CD8-positive, alpha-beta memory T cell (primary cell): ENCODE results near the gene C2orf80. TPM values are rescaled to one million over a fixed set of nuclear protein-coding genes. Genes with fewer than 3 reads are reported as not detected.

ENCODE experiments used
- CTCF ChIA-PET: fragments of 350-600 bp; sonication (Branson Sonifier 250); formaldehyde crosslinking; loops from one replicate; lab custom pipeline; 2021; ENCODE audit warnings: antibody characterized with exemption; lab: Charles Lee
- POLR2A ChIA-PET: fragments of 350-600 bp; sonication (Branson Sonifier 250); formaldehyde crosslinking; loops from one replicate; lab custom pipeline; 2021; ENCODE audit warnings: antibody characterized with exemption; lab: Charles Lee
- DNase-seq, 5 donors: peaks; one replicate each; pipeline versions ENCODE4 v3.0.0 to v3.0.0-alpha.2; 2020 to 2022; ENCODE audit warnings: mixed read lengths in 1 of 5
- H3K27ac ChIP-seq: one replicate; pipeline ENCODE4 v1.7.0; 2013; ENCODE audit warnings: low read depth, mild to moderate bottlenecking, low read length, moderate library complexity
- H3K27me3 ChIP-seq: 2 replicates; pipeline ENCODE4 v1.7.0; 2013; ENCODE audit warnings: low read length, mild to moderate bottlenecking; ENCODE audit not compliant: insufficient read depth, poor library complexity, severe bottlenecking
- H3K36me3 ChIP-seq: 2 replicates; pipeline ENCODE4 v1.7.0; 2013; ENCODE audit warnings: mild to moderate bottlenecking, low read length, moderate library complexity; ENCODE audit not compliant: insufficient read depth
- H3K4me1 ChIP-seq: 2 replicates; pipeline ENCODE4 v1.7.0; 2013; ENCODE audit warnings: mild to moderate bottlenecking, low read length, moderate library complexity; ENCODE audit not compliant: insufficient read depth
- H3K4me3 ChIP-seq: 2 replicates; pipeline ENCODE4 v1.7.0; 2013; ENCODE audit warnings: mild to moderate bottlenecking, low read length
- H3K9me3 ChIP-seq: 2 replicates; pipeline ENCODE4 v1.7.0; 2013; ENCODE audit warnings: mild to moderate bottlenecking, low read length
- H3K27ac Mint-ChIP-seq, 8 donors: one replicate each; pipeline ENCODE4 v1.8.0; 2020 to 2021; ENCODE audit warnings: mixed read lengths in 8 of 8, mild to moderate bottlenecking in 6 of 8, inconsistent platforms in 3 of 8, moderate library complexity in 3 of 8
- H3K27me3 Mint-ChIP-seq, 2 donors: one replicate each; pipeline ENCODE4 v1.8.0; 2020 to 2021; ENCODE audit warnings: mixed read lengths in 2 of 2, mild to moderate bottlenecking in 1 of 2, moderate library complexity in 1 of 2
- H3K36me3 Mint-ChIP-seq, 3 donors: one replicate each; pipeline ENCODE4 v1.8.0; 2020 to 2021; ENCODE audit warnings: mixed read lengths in 3 of 3, inconsistent platforms in 1 of 3, mild to moderate bottlenecking in 1 of 3
- H3K4me1 Mint-ChIP-seq, 3 donors: one replicate each; pipeline ENCODE4 v1.8.0; 2020 to 2021; ENCODE audit warnings: mixed read lengths in 3 of 3, inconsistent platforms in 1 of 3, mild to moderate bottlenecking in 1 of 3
- H3K4me3 Mint-ChIP-seq, 7 donors: one replicate each; pipeline ENCODE4 v1.8.0; 2020 to 2021; ENCODE audit warnings: mixed read lengths in 7 of 7, mild to moderate bottlenecking in 6 of 7, moderate library complexity in 4 of 7, inconsistent platforms in 2 of 7
- H3K9me3 Mint-ChIP-seq, 5 donors: one replicate each; pipeline ENCODE4 v1.8.0; 2020 to 2022; ENCODE audit warnings: mixed read lengths in 5 of 5, mild to moderate bottlenecking in 3 of 5, moderate library complexity in 2 of 5, inconsistent platforms in 1 of 5
- polyA plus RNA-seq: library from polyadenylated mRNA; unstranded; fragments of 300-500 nt; fragmentation: Illumina TruSeq; gene quantifications from one replicate; pipeline ENCODE4 v1.2.3, GENCODE V29; 2021
- total RNA-seq, 2 experiments: library from RNA; stranded (reverse); gene quantifications; one replicate each; pipeline ENCODE4 v1.2.3, GENCODE V29; 2021

Gene C2orf80
- total and polyA plus RNA-seq, 3 experiments from 2014 or later = not detected

DNA sequence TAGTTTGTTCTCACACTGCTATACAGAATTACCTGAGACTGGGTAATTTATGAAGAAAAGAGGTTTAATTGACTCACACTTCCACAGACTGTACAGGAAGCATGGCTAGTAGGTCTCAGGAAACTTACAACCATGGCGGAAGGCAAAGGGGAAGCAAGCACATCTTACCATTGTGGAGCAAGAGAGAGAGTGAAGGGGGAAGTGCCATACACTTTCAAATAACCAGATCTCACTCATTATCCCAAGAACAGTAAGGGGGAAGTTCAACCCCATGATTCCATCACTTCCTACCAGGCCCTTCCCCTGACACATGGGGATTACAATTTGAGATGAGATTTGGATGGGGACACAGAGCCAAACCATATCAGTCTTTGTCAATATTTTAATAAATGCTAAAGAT is 38.9 kb downstream of the C2orf80 start:
- no peaks in the 10 kb centered on the region for H3K36me3 ChIP-seq
- no peaks in the 10 kb centered on the region for H3K4me1 ChIP-seq
- CTCF ChIA-PET = no interaction called here
- no peaks in the 10 kb centered on the region for H3K9me3 ChIP-seq
- H3K4me1 Mint-ChIP-seq = no peaks in the 10 kb centered on the region
- no peak overlapping the region for H3K27ac ChIP-seq
- no peak overlapping the region for H3K4me3 ChIP-seq
- H3K9me3 Mint-ChIP-seq = peaks cover 0 to 12% (median 10%) of the 10 kb centered on the region in 5 donors
- H3K36me3 Mint-ChIP-seq = peaks cover 0 to 3% (median 0%) of the 10 kb centered on the region in 3 donors
- no peak for DNase-seq
- POLR2A ChIA-PET = no interaction called here
- peaks cover 3 to 14% of the 10 kb centered on the region in 2 donors for H3K27me3 Mint-ChIP-seq
- H3K27ac Mint-ChIP-seq = no peak overlapping the region
- H3K27me3 ChIP-seq = no peaks in the 10 kb centered on the region
- H3K4me3 Mint-ChIP-seq = no peak overlapping the region

DNA sequence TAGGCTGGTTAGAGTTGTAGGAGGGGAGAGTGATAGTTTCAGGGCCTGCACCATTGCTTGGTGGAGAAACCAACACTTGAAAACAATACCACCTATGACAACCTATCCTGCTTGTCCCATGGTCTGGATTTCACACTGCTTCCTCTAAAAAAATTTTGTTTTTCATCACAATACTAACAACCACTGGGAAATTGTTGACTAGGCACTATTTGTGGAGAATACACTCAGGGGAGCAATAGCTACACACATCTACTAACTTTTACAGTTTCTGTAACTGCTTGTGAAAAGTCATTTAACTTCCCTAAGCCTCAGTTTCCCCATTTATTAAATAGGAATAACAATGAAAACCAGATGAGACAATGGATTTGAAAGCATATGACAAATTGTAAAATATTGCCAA is 39.7 kb downstream of the C2orf80 start:
- Mint-ChIP-seq H3K4me1 (no peaks in the 10 kb centered on the region), H3K9me3 (peaks cover 0 to 12% (median 10%) of the 10 kb centered on the region in 5 donors), H3K4me3 (no peak overlapping the region), H3K36me3 (peaks cover 0 to 3% (median 0%) of the 10 kb centered on the region in 3 donors), H3K27me3 (peaks cover 3 to 10% of the 10 kb centered on the region in 2 donors), H3K27ac (no peak overlapping the region)
- no peak overlapping the region for H3K4me3 ChIP-seq
- no peak overlapping the region for H3K27ac ChIP-seq
- H3K36me3 ChIP-seq = no peaks in the 10 kb centered on the region
- POLR2A ChIA-PET = no interaction called here
- H3K27me3 ChIP-seq = no peaks in the 10 kb centered on the region
- CTCF ChIA-PET = no interaction called here
- DNase-seq = no peak
- H3K4me1 ChIP-seq = no peaks in the 10 kb centered on the region
- no peaks in the 10 kb centered on the region for H3K9me3 ChIP-seq

DNA sequence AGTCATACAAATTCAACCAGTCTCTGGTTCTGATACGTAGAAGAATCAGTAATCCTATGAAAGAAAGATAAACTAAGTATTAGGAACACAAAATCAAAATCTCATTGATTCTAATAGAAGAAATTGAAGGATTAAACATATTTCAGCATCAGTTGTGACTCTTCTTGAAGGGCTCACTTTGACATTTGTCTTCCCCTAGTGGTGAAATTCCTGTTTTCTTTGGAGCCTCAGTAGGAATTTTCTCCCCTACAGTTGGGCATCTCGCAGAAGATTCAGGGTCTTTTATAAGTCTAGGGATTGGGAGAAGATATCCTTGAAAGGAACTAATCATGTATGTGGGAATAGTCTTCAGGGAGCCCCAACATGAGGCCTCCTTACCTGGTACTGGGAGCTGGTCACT is 41.0 kb downstream of the C2orf80 start:
- DNase-seq = no peak
- Mint-ChIP-seq H3K4me3 (no peak overlapping the region), H3K27me3 (peaks cover 7 to 10% of the 10 kb centered on the region in 2 donors), H3K27ac (no peak overlapping the region), H3K9me3 (peaks cover 0 to 12% (median 10%) of the 10 kb centered on the region in 5 donors), H3K36me3 (peaks cover 0 to 3% (median 0%) of the 10 kb centered on the region in 3 donors), H3K4me1 (no peaks in the 10 kb centered on the region)
- Histone ChIP-seq H3K27ac (no peak overlapping the region), H3K9me3 (no peaks in the 10 kb centered on the region), H3K4me3 (no peak overlapping the region), H3K4me1 (no peaks in the 10 kb centered on the region), H3K36me3 (no peaks in the 10 kb centered on the region), H3K27me3 (no peaks in the 10 kb centered on the region)
- POLR2A ChIA-PET = no interaction called here
- CTCF ChIA-PET = no interaction called here

DNA sequence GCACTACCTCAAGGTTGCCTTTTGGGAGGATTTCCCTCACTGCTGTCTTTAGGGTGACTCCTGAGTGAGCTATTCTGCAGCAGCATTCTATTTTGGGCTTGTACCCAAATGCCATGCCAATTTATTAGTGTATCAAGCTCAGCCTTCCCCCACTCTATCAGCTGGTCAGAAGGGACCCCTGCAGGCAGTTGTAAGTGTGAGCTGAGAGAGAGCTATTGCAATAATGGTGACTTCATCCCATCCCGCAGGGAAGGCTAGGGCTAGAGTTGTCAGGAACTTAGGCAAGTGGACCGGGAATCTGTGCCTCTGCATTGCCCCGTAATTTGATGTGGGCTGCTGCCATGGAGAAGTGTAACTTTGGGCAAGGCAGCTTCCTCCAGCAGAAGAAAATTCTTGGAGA is 42.1 kb downstream of the C2orf80 start:
- H3K27me3 ChIP-seq = no peaks in the 10 kb centered on the region
- H3K4me1 Mint-ChIP-seq = no peaks in the 10 kb centered on the region
- DNase-seq = no peak
- H3K9me3 Mint-ChIP-seq = peaks cover 0 to 12% (median 10%) of the 10 kb centered on the region in 5 donors
- H3K27ac ChIP-seq = no peak overlapping the region
- H3K4me3 Mint-ChIP-seq = no peak overlapping the region
- ChIA-PET POLR2A (interaction anchor here (0.9 kb wide), 1 partner anchor 8 kb away, joined by 3 read pairs; no protein-coding TSS in a partner anchor), CTCF (no interaction called here)
- peaks cover 7 to 9% of the 10 kb centered on the region in 2 donors for H3K27me3 Mint-ChIP-seq
- peaks cover 0 to 3% (median 0%) of the 10 kb centered on the region in 3 donors for H3K36me3 Mint-ChIP-seq
- H3K27ac Mint-ChIP-seq = no peak overlapping the region
- H3K36me3 ChIP-seq = no peaks in the 10 kb centered on the region
- H3K9me3 ChIP-seq = no peaks in the 10 kb centered on the region
- H3K4me1 ChIP-seq = no peaks in the 10 kb centered on the region
- no peak overlapping the region for H3K4me3 ChIP-seq

DNA sequence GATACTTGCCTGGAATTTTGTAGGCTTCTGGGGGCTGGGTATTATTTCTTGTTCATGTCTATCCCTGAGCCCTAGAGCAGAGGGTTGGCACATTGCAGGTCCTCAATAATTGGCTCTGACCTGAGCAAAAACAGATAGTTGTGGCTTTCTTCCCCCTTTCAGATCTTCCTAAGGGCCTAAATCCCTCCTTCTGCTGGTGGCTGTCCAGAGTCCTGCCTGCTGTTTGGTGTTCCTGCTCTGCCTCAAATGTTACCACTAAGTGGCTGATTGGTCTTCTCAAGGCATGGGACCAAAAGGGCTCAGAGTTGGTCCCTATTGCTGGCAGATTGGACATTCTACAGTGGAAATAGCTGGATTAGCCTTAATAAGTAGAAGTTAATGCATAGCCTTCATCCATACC is 42.8 kb downstream of the C2orf80 start:
- Histone ChIP-seq H3K36me3 (no peaks in the 10 kb centered on the region), H3K27me3 (no peaks in the 10 kb centered on the region), H3K9me3 (no peaks in the 10 kb centered on the region), H3K4me1 (no peaks in the 10 kb centered on the region), H3K27ac (no peak overlapping the region), H3K4me3 (no peak overlapping the region)
- POLR2A ChIA-PET = no interaction called here
- Mint-ChIP-seq H3K4me1 (no peaks in the 10 kb centered on the region), H3K27ac (no peak overlapping the region), H3K9me3 (peaks cover 0 to 12% (median 10%) of the 10 kb centered on the region in 5 donors), H3K36me3 (peaks cover 0 to 3% (median 0%) of the 10 kb centered on the region in 3 donors), H3K4me3 (no peak overlapping the region), H3K27me3 (peaks cover 7 to 8% of the 10 kb centered on the region in 2 donors)
- DNase-seq = no peak
- CTCF ChIA-PET = no interaction called here

DNA sequence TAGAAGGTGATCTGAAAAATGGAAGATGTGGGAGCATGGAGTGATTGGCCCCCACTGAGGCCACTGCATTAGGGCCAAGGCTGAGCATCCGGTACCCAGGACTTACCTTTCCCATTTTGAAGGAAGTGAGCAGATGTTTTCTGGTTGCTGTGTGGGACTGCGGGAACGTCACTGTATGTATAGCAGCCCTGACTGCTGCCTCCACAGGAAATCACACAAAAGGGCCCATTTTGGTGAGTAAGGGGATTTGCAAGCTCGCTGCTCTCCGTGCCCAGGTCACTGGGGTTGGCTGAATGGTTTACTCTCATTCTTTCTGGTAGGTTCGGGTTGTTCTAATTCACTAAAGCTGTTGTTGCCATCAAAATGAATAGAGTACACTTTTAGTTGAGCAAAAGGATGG is 43.8 kb downstream of the C2orf80 start, which contains the start of gene CRYGB:
Gene CRYGB (minus strand): TSS at position 153 of the 400 bp plus-strand sequence. CDS start 38 bp downstream, at position 115.
- H3K4me3 Mint-ChIP-seq = no peak within 1 kb of the TSS
- CTCF ChIA-PET = no interaction called here
- DNase-seq = no peak
- no peaks in the 10 kb centered on the region for H3K36me3 Mint-ChIP-seq
- H3K27ac Mint-ChIP-seq = no peak within 1 kb of the TSS
- H3K9me3 ChIP-seq = no peaks in the 10 kb centered on the region
- no peaks in the 10 kb centered on the region for H3K4me1 ChIP-seq
- no peaks in the 10 kb centered on the region for H3K36me3 ChIP-seq
- H3K9me3 Mint-ChIP-seq = peaks cover 0 to 8% (median 4%) of the 10 kb centered on the region in 5 donors
- H3K27me3 ChIP-seq = no peaks in the 10 kb centered on the region
- no peaks in the 10 kb centered on the region for H3K4me1 Mint-ChIP-seq
- H3K27ac ChIP-seq = no peak within 1 kb of the TSS
- H3K27me3 Mint-ChIP-seq = peaks cover 5 to 7% of the 10 kb centered on the region in 2 donors
- POLR2A ChIA-PET = no interaction called here
- H3K4me3 ChIP-seq = no peak within 1 kb of the TSS

DNA sequence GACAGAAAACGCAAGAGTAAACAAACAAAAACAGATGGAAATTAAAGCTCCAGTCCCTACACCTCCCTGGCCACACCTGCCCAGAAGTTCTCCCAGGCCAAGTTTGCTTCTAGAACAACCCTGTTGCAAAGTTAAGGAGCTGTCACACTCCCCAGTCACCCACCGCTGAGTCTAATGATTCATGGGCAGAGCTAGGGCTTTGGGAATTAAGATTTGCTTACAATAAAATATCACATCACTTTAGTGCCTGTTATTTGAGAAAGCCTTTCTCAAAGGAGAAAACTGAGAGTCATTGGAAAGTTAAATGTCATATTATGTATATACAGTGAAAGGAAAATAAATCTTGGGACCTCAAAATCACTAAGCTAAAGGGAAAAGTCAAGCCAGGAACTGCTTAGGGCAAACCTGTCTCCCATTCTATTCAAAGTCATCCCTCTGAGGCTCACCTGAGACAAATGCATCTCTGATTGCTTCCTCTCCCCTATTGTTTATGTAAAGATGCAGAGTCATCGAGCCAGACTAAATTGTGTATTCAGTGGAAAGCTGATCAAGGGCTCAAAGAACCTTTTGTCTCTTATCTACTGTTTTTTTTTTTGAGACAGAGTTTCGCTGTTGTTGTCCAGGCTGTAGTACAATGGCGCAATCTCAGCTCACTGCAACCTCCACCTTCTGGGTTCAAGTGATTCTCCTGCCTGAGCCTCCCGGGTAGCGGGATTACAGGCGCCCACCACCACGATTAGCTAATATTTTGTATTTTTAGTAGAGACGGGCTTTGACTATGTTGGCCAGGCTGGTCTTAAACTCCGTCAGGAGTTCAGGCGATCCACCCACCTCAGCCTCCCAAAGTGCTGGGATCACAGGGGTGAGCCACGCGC is 46.7 kb downstream of the C2orf80 start:
- CTCF ChIA-PET = no interaction called here
- H3K4me3 Mint-ChIP-seq = no peak overlapping the region

DNA sequence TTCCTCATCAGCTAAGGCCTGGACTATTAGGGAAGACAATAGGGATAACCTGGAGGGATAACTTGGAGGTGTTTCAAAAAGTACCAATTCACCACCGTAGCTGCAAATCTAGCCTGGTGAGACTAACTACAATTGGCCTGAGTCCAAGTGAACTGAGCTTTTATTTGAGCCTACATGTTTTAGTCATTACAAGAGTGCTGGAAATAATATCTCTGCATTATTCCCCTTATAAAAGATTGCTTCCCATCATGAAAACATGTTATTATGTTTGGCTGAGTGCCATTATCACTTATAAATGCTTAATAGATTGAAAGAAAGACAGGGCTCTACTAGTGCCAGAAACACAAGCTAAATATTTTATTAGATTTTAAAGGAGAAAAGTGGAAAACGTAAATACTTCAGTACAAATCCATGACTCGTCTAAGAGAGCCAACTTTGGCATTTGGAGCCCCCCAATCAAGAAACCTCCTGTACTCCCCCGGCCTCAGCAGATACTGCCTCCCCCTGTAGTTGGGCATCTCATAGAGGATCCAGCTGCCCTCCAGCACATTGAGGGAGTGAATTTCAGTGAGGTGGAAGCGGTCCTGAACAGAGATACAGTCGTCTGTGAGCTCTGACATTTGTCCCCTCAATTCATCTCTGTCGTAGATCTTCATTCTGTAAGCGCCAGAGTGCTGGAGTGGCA is 47.4 kb downstream of the C2orf80 start:
- DNase-seq = no peak
- Mint-ChIP-seq H3K36me3 (peaks cover 0 to 4% (median 0%) of the 10 kb centered on the region in 3 donors), H3K4me3 (no peak overlapping the region), H3K9me3 (peaks cover 0 to 6% (median 0%) of the 10 kb centered on the region in 5 donors), H3K27me3 (peaks cover 1 to 7% of the 10 kb centered on the region in 2 donors), H3K4me1 (no peaks in the 10 kb centered on the region), H3K27ac (no peak overlapping the region)
- Histone ChIP-seq H3K27me3 (no peaks in the 10 kb centered on the region), H3K9me3 (no peaks in the 10 kb centered on the region), H3K36me3 (no peaks in the 10 kb centered on the region), H3K27ac (no peak overlapping the region), H3K4me1 (no peaks in the 10 kb centered on the region), H3K4me3 (no peak overlapping the region)
- CTCF ChIA-PET = no interaction called here
- POLR2A ChIA-PET = no interaction called here

More for the DNA sequence above, 46.7 kb downstream of the C2orf80 start:
- no peaks in the 10 kb centered on the region for H3K36me3 ChIP-seq
- H3K27me3 Mint-ChIP-seq = peaks cover 0 to 7% of the 10 kb centered on the region in 2 donors
- POLR2A ChIA-PET = no interaction called here
- peaks cover 0 to 3% (median 0%) of the 10 kb centered on the region in 5 donors for H3K9me3 Mint-ChIP-seq
- peaks cover 0 to 1% (median 0%) of the 10 kb centered on the region in 3 donors for H3K36me3 Mint-ChIP-seq
- no peaks in the 10 kb centered on the region for H3K9me3 ChIP-seq
- no peaks in the 10 kb centered on the region for H3K4me1 ChIP-seq
- H3K27ac Mint-ChIP-seq = no peak overlapping the region
- no peak for DNase-seq
- no peaks in the 10 kb centered on the region for H3K27me3 ChIP-seq
- no peak overlapping the region for H3K4me3 ChIP-seq
- no peak overlapping the region for H3K27ac ChIP-seq
- H3K4me1 Mint-ChIP-seq = no peaks in the 10 kb centered on the region
